ENCODE measurements around the gene WIPI1.
"Not testable (repeated sequence)": the region's sequence is repeated elsewhere in the genome, so short reads cannot be mapped to it uniquely, and the experiment has no call there.

Gene WIPI1, protein sequence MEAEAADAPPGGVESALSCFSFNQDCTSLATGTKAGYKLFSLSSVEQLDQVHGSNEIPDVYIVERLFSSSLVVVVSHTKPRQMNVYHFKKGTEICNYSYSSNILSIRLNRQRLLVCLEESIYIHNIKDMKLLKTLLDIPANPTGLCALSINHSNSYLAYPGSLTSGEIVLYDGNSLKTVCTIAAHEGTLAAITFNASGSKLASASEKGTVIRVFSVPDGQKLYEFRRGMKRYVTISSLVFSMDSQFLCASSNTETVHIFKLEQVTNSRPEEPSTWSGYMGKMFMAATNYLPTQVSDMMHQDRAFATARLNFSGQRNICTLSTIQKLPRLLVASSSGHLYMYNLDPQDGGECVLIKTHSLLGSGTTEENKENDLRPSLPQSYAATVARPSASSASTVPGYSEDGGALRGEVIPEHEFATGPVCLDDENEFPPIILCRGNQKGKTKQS

DNA sequence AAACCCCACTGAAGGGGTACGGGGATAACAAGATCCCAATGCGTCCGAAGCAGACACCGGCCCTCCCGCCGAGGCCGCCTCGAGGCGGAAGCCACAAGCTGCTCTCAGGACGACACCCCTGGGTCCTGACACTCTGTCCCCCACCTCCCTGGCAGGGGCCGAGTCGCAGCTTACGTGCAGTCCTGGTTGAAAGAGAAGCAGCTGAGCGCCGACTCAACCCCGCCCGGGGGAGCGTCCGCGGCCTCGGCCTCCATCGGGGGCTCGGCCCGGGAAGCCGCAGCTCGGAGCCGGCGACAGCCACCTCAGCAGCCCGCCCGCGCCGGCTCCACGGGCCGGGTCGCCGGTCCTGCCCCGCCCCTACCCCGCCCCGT lies at the start of gene WIPI1:
Gene WIPI1, minus strand, starts transcription at position 329 of the 371 bp plus-strand sequence. Its CDS starts 75 bp downstream, at position 254.
- no peak for DNase-seq (ENCODE audit: low spot score)

DNA sequence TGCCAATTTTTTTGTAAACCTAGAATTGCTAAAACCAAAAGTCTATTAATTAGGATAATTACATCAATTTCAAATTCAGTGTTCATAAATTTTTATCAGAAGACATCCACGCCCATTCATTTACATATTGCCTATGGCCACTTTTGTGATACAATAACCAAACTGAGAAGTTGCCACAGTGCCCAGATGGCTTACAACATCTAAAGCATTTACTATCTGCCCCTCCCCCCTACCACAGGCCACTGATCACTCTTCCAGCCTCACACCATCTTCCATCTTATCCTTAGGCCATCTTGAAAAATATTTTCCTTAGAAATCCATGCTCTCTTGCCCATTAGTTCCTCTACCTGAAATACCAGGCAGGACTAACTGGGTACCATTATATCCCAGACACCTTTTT lies 48.7 kb upstream of the WIPI1 start:
- DNase-seq (ENCODE audit: low spot score), result no peak

DNA sequence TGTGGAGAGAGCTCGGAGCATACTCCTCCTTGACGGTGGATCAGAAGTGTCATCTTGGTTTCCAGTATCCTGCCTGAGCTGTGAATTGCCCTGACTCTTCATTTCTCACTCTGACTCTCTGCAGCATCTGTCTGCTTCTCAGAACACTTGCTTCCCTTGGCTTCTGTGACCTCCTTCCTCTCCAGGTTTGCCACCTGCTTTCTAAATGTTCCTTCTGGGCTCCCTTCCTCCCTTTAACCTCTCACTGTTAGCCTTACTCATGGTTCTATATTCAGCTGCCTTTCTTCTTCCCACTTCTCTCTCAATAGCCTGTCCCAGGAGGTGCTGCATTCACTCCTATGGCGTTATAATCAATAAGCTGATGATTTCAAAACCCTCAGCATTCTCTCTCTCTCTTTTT lies 43.8 kb upstream of the WIPI1 start:
- DNase-seq (ENCODE audit: low spot score), result no peak

DNA sequence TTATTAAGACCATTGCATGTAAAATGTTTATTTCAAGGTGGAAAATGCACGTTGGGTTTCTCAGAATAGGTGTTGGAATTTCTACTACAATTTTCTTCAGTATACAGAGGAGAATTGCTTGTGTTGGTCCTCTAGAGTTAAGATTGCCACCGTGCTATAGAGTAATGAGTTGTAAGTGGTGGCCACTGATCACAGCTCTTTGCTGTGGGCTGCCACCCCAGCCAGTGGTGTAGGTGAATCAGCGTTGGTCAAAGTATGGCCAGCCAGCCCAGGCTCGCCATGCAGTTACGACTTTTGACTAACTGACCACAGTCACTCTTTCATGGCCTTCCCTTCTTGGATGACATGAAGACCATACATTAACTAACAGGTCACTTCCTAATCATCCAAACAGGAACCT lies 42.3 kb upstream of the WIPI1 start:
- DNase-seq (ENCODE audit: low spot score), result no peak

DNA sequence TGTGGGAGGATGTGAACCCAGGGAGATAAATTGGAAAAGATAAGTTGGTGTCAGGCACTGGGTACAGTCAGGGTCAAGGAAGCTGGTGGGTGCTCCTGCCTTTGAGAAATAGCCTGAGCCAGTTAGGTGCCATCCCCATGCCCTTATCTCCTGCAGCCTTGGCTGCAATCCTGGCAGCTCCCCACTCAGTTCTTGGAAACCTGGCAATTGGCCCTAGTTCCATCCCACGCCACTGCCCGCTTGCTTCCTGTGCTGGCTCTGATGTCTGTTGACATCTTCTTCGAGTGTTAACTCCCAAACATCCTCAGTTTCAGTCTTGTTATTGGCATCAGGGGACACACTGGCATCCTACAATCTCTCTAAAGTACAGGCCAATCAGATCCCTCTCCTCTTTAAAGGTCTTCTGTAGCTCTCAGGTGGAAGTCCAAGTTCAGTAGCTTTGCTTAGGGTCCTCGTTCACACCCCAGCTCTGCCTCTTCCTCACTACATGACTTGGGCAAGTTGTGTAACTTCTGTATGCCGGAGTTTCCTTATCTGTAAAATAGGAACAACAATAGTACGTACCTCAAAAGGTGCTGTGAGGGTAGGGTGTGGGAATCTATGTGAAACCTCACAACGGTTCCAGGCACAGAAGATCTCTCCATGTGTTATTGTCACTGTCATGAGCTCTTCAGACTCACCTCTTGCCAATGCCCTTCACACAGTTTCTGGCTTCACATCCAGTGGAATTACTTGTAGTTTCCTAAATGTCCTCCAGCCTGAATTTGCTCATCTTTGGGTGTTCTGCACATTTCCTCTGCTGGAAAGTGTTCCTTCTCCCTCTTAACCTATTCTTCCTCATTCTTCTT lies 41.4 kb upstream of the WIPI1 start:
- no peak for DNase-seq (ENCODE audit: low spot score)

DNA sequence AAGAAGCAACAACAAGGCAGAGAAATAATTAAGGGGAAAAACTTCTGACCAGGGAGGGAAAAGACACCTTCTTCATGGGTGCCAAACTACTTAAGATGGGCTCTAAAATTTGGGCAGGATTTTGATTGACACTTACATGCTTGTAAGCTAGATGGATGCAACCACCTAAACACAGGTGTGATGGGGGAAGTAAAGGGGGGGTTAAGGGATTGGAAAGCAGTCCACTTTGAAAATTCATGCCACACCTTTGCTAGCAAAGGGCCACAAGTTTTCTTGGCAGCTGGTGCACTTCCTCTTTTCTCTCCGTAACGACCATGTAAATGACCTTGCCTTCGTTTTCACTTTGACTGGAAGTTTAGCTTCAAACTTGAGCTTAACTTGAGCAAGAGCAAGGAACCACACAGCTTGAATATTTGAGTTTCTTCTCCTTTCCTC lies 40.6 kb upstream of the WIPI1 start:
- no peak for DNase-seq (ENCODE audit: low spot score)

DNA sequence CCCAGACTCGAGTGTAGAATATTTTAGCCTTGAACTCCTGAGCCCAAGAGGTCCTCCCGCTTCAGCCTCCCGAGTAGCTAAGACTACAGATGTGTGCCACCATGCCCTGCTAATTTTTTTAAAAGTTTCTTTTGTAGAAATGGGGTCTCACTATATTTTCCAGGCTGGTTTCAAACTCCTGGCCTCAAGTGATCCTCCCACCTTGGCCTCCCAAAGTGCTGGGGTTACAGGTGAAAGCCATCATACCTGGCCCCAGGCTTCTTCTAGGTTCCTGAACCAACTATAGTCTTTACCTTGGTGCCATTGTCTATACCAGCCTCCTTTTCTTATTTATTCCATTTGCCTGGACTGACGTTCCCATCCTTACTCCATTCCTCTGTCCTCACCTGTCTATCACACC lies 37.8 kb upstream of the WIPI1 start:
- DNase-seq (ENCODE audit: low spot score), result no peak

DNA sequence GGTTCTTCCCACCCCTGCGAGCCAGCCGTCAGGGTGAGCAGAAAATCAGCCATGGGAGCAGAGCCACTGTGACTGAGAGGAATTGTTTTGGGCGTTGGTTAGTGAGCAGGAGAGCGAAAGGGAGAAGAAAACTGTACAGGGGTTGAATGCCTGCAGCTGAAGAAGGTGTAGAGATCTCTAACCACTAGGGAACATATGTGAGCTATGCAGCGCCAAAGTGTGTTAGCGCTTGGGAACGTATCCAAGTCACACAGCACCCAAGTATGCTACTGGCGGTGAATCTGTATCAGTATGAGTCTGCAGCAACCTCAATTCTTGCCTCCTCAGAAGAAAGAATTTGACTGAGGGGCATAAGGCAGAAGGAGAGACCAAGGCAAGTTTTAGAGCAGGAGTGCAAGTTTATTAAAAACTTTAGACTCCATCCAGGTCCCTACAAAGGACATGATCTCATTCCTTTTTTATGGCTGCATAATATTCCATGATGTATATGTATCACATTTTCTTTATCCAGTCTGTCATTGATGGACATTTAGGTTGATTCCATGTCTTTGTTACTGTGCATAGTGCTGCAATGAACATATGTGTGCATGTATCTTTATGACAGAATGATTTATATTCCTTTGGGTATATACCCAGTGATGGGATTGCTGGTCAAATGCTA lies 35.2 kb upstream of the WIPI1 start:
- not testable (repeated sequence) for DNase-seq (ENCODE audit: low spot score)

DNA sequence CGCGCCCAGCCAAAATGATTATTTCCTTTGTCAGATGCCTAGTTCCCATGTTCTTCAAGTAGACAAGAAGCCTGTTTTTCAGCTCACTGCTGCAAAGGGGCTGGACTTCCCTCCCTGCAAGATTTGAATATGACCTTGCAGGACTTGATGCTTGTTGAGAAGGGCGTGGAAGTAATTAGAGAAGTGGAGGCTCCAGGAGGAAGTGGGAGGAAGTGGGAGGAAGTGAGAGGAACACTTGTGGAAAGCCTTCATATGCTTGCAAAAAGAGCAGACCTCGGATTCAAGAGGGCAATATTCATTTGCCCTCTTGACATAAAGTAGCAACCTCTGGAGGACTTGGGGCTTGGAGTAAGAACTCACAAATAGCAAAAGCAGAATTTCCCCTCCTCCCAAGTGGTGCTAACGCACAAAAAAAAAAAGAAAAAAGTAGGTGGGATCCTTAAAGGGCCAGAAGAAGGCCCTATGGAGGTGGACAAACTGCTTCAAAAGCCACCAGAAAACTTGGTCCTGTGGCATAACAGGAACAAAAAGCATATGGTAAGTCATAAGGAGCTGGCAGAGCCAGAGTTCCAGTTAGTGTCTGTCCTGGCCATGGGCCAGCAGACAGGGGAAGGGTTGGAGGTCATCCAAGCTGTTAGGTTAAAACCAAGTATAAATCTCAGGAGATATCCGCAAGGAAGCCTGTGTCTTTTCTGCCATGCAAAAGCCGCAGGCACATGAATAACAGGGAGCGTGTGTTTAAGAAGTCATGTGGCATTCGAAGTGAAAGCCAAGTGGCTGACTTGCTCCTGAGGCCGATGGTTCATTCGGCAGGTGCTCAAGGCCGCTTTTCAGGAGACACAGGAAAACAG lies 34.3 kb upstream of the WIPI1 start:
- DNase-seq (ENCODE audit: low spot score), result no peak

DNA sequence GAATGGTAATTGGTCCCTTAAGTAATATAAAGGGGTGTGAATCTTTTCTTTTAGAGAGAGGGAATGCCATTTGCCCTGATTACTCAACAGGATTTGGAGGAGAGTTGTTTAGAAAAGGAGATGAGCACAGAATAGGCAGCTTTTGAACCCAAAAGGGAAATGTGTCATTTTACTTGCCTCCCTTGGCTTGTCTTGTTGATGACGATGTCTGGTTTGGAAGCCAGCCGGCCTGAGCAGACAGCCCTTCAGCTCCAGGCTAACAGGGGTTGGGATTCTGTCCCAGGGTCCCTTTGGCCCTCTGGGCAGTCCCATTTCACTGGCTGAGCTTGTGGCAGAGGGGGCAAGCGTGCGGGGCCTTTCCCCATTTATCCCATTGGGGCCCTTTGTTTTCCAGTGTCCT lies 32.6 kb upstream of the WIPI1 start:
- no peak for DNase-seq (ENCODE audit: low spot score)

DNA sequence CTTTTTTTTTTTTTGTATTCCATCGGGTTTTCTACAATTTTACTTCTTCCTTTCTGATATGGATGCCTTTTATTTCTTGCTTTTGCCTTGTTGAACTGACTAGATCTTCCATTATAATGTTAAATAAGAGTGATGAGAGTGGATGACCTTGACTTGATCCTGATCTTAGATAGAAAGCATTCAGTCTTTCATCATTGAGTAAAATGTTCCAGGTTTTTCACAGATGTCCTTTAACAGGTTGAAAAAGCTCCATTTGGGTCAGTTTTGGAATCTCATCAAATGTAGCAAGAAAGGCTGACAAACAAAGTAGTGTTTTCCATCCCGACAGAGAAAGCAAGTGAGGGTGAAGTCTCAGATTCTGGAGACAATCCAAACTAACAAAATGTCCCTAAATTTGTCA lies 27.2 kb upstream of the WIPI1 start:
- no peak for DNase-seq (ENCODE audit: low spot score)

DNA sequence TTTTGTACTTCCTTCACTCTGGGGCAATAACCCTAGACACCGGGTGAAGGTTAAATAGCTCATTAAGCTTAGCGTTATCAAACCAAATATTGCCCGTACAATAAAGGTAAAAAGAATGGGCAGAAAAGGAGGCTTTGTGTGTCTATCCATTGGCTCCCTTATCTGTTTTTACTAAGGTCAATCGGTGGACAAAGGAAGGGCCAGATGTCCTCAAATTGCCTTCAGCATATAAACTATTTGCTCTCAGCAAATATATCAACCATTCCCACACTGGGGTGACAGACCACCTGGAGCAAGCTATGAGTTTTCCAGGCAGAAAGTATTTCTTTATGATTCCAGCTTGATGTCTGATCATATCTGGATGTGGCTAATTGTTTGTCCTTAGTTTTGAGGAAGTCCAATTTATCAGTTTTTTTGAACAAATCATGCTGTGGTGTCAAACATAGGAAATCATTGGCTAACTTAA lies 25.3 kb upstream of the WIPI1 start:
- DNase-seq (ENCODE audit: low spot score), result no peak

DNA sequence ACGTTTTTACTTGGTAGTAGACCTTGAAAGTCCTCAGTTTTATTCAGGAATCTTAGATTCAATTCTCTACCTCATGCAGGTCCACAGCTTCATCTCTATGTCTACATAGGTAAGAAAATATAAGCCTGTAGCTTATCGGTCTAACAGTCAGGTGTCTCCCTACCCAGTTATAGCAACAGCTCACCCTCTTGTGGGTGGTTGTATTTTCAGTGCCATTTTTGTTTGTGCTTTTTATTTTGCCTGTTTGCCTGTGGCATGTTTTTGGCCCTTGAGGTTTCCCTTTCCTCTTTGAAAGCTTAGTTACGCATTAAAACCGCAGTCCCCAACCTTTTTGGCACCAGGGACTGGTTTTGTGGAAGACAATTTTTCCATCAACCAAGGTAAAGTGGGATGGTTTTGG lies 23.6 kb upstream of the WIPI1 start:
- DNase-seq (ENCODE audit: low spot score), result no peak

DNA sequence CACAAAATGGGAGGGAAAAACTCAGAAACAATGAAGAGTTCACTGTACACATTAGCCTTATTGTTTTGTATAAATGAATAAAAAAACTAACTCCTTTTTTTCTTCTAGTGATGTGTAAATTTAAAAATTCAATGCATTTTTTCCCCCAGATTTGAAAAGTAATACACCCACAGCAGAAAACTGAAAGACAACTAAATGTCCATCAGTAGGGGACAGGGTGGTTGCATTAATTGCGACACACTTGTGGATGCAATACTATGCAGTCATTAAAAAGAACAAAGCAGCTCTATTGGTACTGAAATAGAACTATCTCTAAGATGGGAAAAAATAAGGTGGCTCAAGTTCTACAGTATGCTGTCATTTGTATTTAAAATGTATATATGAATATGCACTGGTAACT lies 13.7 kb upstream of the WIPI1 start:
- no peak for DNase-seq (ENCODE audit: low spot score)

DNA sequence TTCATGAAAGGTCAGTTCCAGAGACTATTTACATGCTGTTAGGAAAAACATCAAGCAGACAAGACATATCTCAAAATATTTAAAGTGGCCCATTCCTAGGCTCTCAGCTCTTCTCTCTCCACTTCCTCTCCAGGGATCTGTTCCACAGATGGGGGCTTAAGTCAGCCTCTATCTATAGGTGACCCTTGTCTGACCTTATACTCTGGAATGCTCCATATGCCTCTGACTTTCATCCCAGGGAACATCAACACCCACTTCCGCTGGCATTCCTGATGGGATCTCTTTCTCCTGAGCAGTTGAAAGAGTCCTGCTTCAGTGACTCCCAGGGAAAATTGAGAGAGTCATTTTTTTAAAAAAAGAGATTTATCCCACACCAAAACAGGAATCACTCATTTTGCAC lies 11.5 kb upstream of the WIPI1 start:
- no peak for DNase-seq (ENCODE audit: low spot score)

DNA sequence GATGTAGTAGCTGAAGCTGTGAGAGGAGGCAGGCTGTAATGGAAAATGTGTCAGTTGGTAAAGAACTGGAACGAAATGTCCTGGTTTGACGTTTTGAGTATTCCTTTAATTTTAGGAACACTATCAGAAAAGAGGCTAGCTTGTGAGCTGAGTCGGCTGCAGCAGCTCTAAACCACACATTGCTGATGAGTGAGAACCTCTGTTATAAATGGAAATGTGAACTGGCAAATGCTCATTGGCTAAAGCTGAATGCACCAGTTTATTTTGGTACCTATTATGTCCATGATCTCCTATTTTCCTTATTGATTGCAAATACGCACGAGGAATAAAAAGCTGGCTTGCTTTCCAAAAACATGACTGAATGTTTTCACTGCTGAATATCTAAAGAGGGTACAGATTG lies 11.0 kb upstream of the WIPI1 start:
- no peak for DNase-seq (ENCODE audit: low spot score)

DNA sequence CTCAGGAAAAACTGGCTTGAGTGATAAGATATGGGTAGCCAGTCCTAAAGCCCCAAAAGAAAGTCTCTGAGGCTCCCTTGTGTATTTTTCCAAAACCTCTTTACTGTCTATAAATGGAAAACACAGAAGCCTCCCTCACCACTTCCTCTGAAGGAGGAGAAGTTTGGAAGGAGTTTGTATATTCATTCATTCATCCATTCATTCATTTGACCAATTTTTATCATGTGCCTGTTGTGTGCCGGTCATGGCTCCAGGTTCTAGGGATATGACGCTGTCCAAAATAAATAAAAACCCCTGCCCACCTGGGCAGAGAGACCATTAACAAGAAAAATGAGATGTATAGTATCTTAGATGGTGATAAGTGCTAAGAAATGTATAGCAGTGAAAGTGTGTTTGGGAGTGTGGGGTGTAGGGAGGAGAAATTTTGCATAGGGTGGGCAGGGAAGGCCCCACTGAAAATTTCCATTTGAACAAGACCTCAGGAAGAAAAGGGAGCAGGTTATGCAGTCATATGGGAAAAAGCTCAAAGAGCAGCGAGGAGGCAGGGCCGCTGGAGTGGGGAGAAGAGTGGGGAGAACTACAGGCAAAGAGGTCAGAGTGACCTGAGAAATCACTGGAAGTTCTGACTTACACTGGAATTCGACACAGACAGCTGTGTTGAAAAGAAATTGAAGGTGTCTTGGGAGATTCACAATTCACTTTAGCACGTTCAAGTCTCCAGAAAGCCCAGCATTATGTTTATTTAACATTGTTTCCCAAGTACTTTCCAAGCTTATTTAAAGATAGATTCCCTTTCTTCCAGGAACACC lies 6.1 kb upstream of the WIPI1 start:
- DNase-seq (ENCODE audit: low spot score), result no peak

DNA sequence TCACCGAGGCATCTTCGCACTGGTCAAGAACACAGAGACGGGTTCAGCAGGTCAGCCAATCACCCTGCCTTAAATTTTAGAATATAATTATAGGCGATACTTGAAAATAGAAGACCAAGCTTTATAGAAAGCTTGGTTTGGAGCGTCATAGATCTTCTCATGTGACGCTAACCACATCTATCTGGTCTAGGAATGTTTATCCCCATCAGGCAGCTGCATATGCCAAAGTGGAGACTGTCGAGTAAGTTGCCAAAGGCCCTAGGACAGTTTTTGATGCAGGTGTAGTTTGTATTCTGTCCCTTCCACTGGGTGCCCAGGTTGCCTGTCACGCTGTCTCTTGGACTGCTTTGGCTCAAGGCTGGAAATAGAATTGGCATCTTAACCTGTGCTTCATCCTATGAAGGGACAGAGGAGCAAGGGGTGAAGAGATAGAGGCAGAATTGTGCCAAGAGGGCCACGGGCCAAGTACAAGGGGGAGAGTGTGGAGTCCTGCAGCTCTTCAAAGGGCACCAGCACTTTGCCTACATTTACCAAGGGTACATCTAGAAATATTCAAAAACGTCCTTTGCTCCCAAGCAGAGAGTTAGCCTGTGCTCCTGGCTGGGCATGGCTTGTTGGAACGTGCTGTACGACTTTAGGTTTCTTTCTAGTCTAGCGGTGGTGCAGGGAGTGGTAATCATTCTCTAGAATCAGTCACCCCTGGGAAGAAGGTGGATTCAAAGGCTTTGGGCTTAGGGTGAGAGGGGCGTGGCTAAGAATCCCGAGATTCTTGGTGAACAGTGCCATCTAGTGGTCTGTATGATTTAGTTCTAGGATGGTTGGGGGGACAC lies 5.3 kb upstream of the WIPI1 start:
- DNase-seq (ENCODE audit: low spot score), result peak; percentile 82

DNA sequence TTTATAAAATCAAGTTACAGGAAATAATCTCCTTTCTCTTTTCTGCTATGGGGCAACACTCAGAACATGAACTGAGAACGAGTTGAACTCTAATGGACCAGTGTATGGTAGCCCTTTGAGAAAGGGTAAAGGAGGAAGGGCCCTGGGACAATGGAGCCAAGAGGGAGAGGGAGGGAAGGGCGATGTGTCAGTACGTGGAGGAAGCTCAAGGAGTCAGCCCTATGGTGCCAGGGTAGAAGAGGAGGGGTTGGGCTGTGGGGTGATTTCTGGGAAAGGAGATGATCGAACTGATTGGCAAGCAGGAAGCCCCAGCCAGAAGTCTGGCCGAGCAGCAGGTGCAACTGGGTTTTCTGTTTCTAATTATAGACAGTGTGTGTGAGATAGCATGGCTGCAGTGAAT lies 4.3 kb upstream of the WIPI1 start:
- DNase-seq (ENCODE audit: low spot score), result no peak

DNA sequence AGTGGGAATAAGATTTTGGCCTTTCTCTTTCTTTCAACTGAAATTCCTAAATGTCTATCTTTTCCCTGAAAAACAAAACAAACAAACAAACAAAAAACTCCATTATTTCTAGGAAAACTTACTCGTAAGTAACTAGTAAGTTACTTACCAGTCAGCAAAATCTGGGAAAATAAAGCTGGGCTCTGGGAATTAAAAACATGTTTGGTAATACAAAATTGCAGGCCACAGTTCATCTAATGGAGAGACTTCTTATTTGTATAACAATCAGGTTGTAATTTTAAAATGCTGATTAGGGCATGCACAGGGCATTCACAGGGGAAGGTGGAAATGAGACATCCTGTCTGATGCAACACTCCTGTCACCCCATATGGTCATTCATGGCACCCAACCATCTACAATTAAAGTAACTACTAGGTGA lies 3.8 kb upstream of the WIPI1 start:
- DNase-seq (ENCODE audit: low spot score), result no peak
